Chondrocyte (in vitro differentiated cells): ENCODE data around the gene CDH22. TPM values are rescaled to one million over a fixed set of nuclear protein-coding genes. Genes with fewer than 3 reads are reported as not detected.

ENCODE experiments used
- DNase-seq: peaks from one replicate; pipeline ENCODE4 v3.0.0; 2021; ENCODE audit warnings: mixed read lengths, low spot score
- H3K27ac Mint-ChIP-seq: one replicate; pipeline ENCODE4 v1.8.0; 2021; ENCODE audit warnings: mild to moderate bottlenecking, moderate library complexity, mixed read lengths; ENCODE audit not compliant: unreplicated experiment
- H3K27me3 Mint-ChIP-seq: 2 replicates; pipeline ENCODE4 v1.8.0; 2021; ENCODE audit warnings: low read depth, mixed read lengths
- H3K36me3 Mint-ChIP-seq: 2 replicates; pipeline ENCODE4 v1.8.0; 2021; ENCODE audit warnings: low read depth, mixed read lengths
- H3K4me1 Mint-ChIP-seq: 2 replicates; pipeline ENCODE4 v1.8.0; 2021; ENCODE audit warnings: low read depth, mild to moderate bottlenecking, mixed read lengths
- H3K4me3 Mint-ChIP-seq: one replicate; pipeline ENCODE4 v1.8.0; 2021; ENCODE audit warnings: mild to moderate bottlenecking, moderate library complexity, mixed read lengths; ENCODE audit not compliant: unreplicated experiment
- H3K9me3 Mint-ChIP-seq: 2 replicates; pipeline ENCODE4 v1.8.0; 2021; ENCODE audit warnings: low read depth, mixed read lengths
- CTCF ChIP-seq: fragments of 200-600 bp; sonication (generic); IDR thresholded peaks from 2 replicates; pipeline ENCODE4 v1.5.0; 2021; ENCODE audit warnings: antibody characterized with exemption, mild to moderate bottlenecking, moderate library complexity
- total RNA-seq: library from RNA; stranded (reverse); gene quantifications from 3 replicates; pipeline ENCODE4 v1.2.1, GENCODE V29; 2021

Gene CDH22
- total RNA-seq, 1 donor from 2014 or later = not detected

- Mint-ChIP-seq H3K4me3 (no peak overlapping the region), H3K9me3 (no peaks in the 10 kb centered on the region), H3K36me3 (peaks cover 1% of the 10 kb centered on the region), H3K4me1 (peaks cover 8% of the 10 kb centered on the region), H3K27ac (no peak overlapping the region), H3K27me3 (peaks cover 79% of the 10 kb centered on the region)
- TF ChIP-seq CTCF = no peak
- DNase-seq = no peak
These were observed 1.6 kb upstream of the CDH22 start for GRCh38 chr20:46309945-46310344.

DNA sequence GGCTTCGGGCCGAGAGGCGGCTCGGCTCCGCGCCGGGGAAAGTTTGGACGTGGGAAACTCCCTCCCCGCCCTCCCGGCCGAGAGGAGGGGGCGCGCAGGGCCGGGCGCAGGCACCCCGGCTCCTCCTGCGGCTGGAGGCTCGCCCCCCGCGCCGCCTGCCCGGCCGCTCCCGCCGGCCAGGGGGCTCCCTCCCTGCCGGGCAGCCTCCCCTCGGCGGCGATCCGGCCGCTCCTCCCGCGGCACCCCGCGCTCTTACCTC lies 370 bp downstream of the CDH22 start:
- Mint-ChIP-seq H3K9me3 (no peaks in the 10 kb centered on the region), H3K4me3 (no peak overlapping the region)

GRCh38 chr20:46307139-46307998 lies 929 bp downstream of the CDH22 start:
- peaks cover 8% of the 10 kb centered on the region for H3K4me1 Mint-ChIP-seq
- H3K27ac Mint-ChIP-seq = no peak overlapping the region
- TF ChIP-seq CTCF = peak; percentile 83
- H3K9me3 Mint-ChIP-seq = no peaks in the 10 kb centered on the region
- H3K36me3 Mint-ChIP-seq = peaks cover 1% of the 10 kb centered on the region
- peak overlapping the region; percentile 28 for H3K4me3 Mint-ChIP-seq
- no peak for DNase-seq
- H3K27me3 Mint-ChIP-seq = peaks cover 83% of the 10 kb centered on the region

More for the DNA sequence above, 370 bp downstream of the CDH22 start:
- Mint-ChIP-seq H3K36me3 (peaks cover 1% of the 10 kb centered on the region), H3K27ac (no peak overlapping the region), H3K27me3 (peaks cover 79% of the 10 kb centered on the region), H3K4me1 (peaks cover 8% of the 10 kb centered on the region)
- TF ChIP-seq CTCF = no peak
- no peak for DNase-seq

DNA sequence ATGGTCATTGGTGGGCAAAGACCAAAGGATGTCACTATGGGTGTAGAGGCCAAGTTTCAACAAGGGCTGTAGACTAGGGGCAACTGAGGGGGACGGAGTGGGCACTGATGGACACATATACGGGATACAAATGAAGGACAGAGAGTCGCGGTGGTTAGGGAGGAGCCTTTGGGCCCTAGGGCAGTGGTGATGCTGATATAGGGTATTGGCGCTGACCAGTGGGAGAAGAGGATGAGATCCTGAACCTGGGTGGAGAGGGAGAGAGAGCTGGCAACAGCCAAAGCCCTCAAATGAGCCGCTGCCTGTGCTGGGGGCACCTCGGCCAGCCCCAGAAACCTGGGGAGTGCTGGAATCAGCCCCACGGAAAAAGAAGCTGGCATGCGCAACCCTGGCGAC lies 1.6 kb downstream of the CDH22 start:
- DNase-seq = no peak
- H3K4me3 Mint-ChIP-seq = peak overlapping the region; percentile 28
- peaks cover 1% of the 10 kb centered on the region for H3K36me3 Mint-ChIP-seq
- H3K9me3 Mint-ChIP-seq = no peaks in the 10 kb centered on the region
- H3K27ac Mint-ChIP-seq = no peak overlapping the region
- TF ChIP-seq CTCF = no peak
- peaks cover 83% of the 10 kb centered on the region for H3K27me3 Mint-ChIP-seq
- H3K4me1 Mint-ChIP-seq = peaks cover 4% of the 10 kb centered on the region

DNA sequence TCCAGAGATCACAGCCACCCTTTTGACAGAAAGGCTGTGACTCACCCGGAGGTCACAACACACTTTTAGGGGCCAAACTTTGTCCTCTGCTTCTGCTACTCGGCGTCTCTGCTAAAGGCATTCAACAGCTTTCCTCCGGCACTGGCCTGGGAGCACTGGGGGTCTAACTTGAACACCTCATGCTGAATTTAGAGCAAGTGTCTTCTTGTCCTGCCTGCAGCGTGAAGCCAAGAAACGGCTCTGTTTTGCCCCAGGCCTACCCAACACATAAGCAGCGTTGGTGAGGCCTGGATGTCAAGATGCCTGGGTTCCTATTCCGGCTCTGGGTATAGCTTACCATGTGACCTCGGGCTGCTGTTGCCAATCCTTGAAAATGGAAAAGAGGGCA lies 2.3 kb downstream of the CDH22 start:
- TF ChIP-seq CTCF = no peak
- H3K27ac Mint-ChIP-seq = no peak overlapping the region
- peaks cover 1% of the 10 kb centered on the region for H3K36me3 Mint-ChIP-seq
- peaks cover 4% of the 10 kb centered on the region for H3K4me1 Mint-ChIP-seq
- H3K4me3 Mint-ChIP-seq = no peak overlapping the region
- peaks cover 78% of the 10 kb centered on the region for H3K27me3 Mint-ChIP-seq
- no peaks in the 10 kb centered on the region for H3K9me3 Mint-ChIP-seq
- no peak for DNase-seq
